B cell (primary cell): Measurements from ENCODE around the gene RAE1. TPM values are rescaled to one million over a fixed set of nuclear protein-coding genes. Genes with fewer than 3 reads are reported as not detected.
"Not testable (repeated sequence)": the region's sequence is repeated elsewhere in the genome, so short reads cannot be mapped to it uniquely, and the experiment has no call there.

Source experiments
- ATAC-seq: fragments of 200-7000 bp; cut with Tn5 transposase; one replicate; pipeline ENCODE4 v1.10.0; 2021; ENCODE audit warnings: low read depth, mild to moderate bottlenecking, moderate number of reproducible peaks, moderate library complexity
- CTCF ChIA-PET: fragments of 350-600 bp; sonication (Branson Sonifier 250); formaldehyde crosslinking; loops from one replicate; lab custom pipeline; 2021; ENCODE audit warnings: antibody characterized with exemption, inconsistent platforms; lab: Charles Lee
- POLR2A ChIA-PET: fragments of 350-600 bp; sonication (Branson Sonifier 250); formaldehyde crosslinking; loops from one replicate; lab custom pipeline; 2021; ENCODE audit warnings: antibody characterized with exemption; lab: Charles Lee
- DNase-seq: peaks from one replicate; pipeline ENCODE4 v3.0.0; 2013
- H2AFZ ChIP-seq: 2 replicates; pipeline ENCODE4 v1.6.1; 2012; ENCODE audit warnings: mild to moderate bottlenecking, low read depth, low read length; ENCODE audit not compliant: insufficient read depth, poor library complexity, severe bottlenecking
- H3K27ac ChIP-seq, 2 donors: 1 replicate in 1 of 2; 2 replicates in 1 of 2; pipeline ENCODE4 v1.5.1; 2012 to 2013; ENCODE audit warnings: low read length in 2 of 2, mild to moderate bottlenecking in 2 of 2, moderate library complexity in 1 of 2
- H3K27me3 ChIP-seq, 4 experiments: fragments of 200-600 bp in 1 of 4; sonication (generic) in 1 of 4; replicated peaks in 1 of 4; 1 replicate in 2 of 4; 2 replicates in 2 of 4; pipeline versions ENCODE4 v1.6.1 to v1.7.0; 2013 to 2016; ENCODE audit warnings: low read length in 3 of 4, mild to moderate bottlenecking in 2 of 4, mixed read lengths in 1 of 4, moderate library complexity in 1 of 4; ENCODE audit not compliant: insufficient read depth in 4 of 4, control insufficient read depth in 3 of 4; ENCODE audit errors: control extremely low read depth in 1 of 4
- H3K36me3 ChIP-seq, 2 experiments: replicated peaks in 1 of 2; 1 replicate in 1 of 2; 2 replicates in 1 of 2; pipeline versions ENCODE4 v1.6.1 to v1.7.1; 2013; ENCODE audit warnings: low read length in 1 of 2; ENCODE audit not compliant: insufficient read depth in 2 of 2, control insufficient read depth in 1 of 2; ENCODE audit errors: control extremely low read depth in 1 of 2, extremely low read depth in 1 of 2
- H3K4me1 ChIP-seq, 2 donors: fragments of 200-600 bp in 1 of 2; sonication (generic) in 1 of 2; 1 replicate in 1 of 2; 2 replicates in 1 of 2; pipeline versions ENCODE4 v1.5.1 to v1.6.1; 2013 to 2017; ENCODE audit warnings: low read length in 2 of 2; ENCODE audit not compliant: control insufficient read depth in 2 of 2, insufficient read depth in 2 of 2
- H3K4me2 ChIP-seq: replicated peaks from 2 replicates; pipeline ENCODE3; 2012; ENCODE audit warnings: mild to moderate bottlenecking, low read depth, low read length; ENCODE audit not compliant: poor library complexity, severe bottlenecking
- H3K4me3 ChIP-seq, 5 experiments: fragments of 200-600 bp in 1 of 5; sonication (generic) in 1 of 5; 1 replicate in 3 of 5; 2 replicates in 2 of 5; pipeline versions ENCODE4 v1.5.1 to v1.7.0; 2011 to 2016; ENCODE audit warnings: low read length in 4 of 5, mild to moderate bottlenecking in 4 of 5, low read depth in 2 of 5, control low read depth in 1 of 5, moderate library complexity in 1 of 5; ENCODE audit not compliant: insufficient read depth in 1 of 5; ENCODE audit errors: control extremely low read depth in 1 of 5, extremely low read depth in 1 of 5
- H3K79me2 ChIP-seq: fragments of 200-600 bp; sonication (generic); one replicate; pipeline ENCODE4 v1.6.0; 2016; ENCODE audit warnings: low read length; ENCODE audit not compliant: control insufficient read depth, insufficient read depth
- H3K9ac ChIP-seq: fragments of 200-600 bp; sonication (generic); 2 replicates; pipeline ENCODE4 v1.6.1; 2017; ENCODE audit warnings: mild to moderate bottlenecking, low read length, moderate library complexity
- H3K9me3 ChIP-seq, 3 donors: one replicate each; pipeline versions ENCODE4 v1.6.1 to v1.7.1; 2013; ENCODE audit warnings: low read length in 2 of 3; ENCODE audit not compliant: control insufficient read depth in 2 of 3, insufficient read depth in 1 of 3; ENCODE audit errors: control extremely low read depth in 1 of 3
- H4K20me1 ChIP-seq: 2 replicates; pipeline ENCODE4 v1.6.0; 2012; ENCODE audit warnings: mild to moderate bottlenecking, low read length; ENCODE audit not compliant: insufficient read depth, control insufficient read depth, poor library complexity, severe bottlenecking
- H3K27ac Mint-ChIP-seq: one replicate; pipeline ENCODE4 v1.8.0; 2021; ENCODE audit warnings: mixed read lengths
- H3K27me3 Mint-ChIP-seq: one replicate; pipeline ENCODE4 v1.8.0; 2021; ENCODE audit warnings: mixed read lengths
- H3K4me1 Mint-ChIP-seq: one replicate; pipeline ENCODE4 v1.8.0; 2021; ENCODE audit warnings: mixed read lengths
- H3K4me3 Mint-ChIP-seq: one replicate; pipeline ENCODE4 v1.8.0; 2021; ENCODE audit warnings: mixed read lengths
- H3K9me3 Mint-ChIP-seq: one replicate; pipeline ENCODE4 v1.8.0; 2022; ENCODE audit warnings: mixed read lengths; ENCODE audit not compliant: insufficient read depth
- CTCF ChIP-seq: fragments of 200-600 bp; IDR thresholded peaks from one replicate; pipeline ENCODE4 v1.8.0; 2022; ENCODE audit warnings: antibody characterized with exemption, mild to moderate bottlenecking
- EZH2 ChIP-seq: IDR thresholded peaks from 2 replicates; pipeline ENCODE4 v1.6.1; 2012; ENCODE audit warnings: borderline replicate concordance, low read depth, mild to moderate bottlenecking, moderate library complexity, low read length; ENCODE audit not compliant: insufficient read depth, poor library complexity, severe bottlenecking
- WGBS: methylation state at CpG from one replicate; pipeline ENCODE4 v1.1.5; 2013; ENCODE audit warnings: missing lambda C conversion rate; ENCODE audit not compliant: insufficient coverage; 5-methylcytosine and 5-hydroxymethylcytosine counted together
- intact Hi-C: fragments of 100-400 bp; cut with micrococcal nuclease; formaldehyde crosslinking; loops from one replicate; pipeline ENCODE4 v1.10.0; 2022
- polyA plus RNA-seq: library from polyadenylated mRNA; depleted of rRNA; stranded (reverse); fragments of >200 nt; gene quantifications from 2 replicates; pipeline ENCODE4 v1.2.3, GENCODE V29; 2012
- total RNA-seq, 2 donors: library from RNA; stranded (reverse); fragments of 120-200 nt in 1 of 2; gene quantifications; 1 replicate in 1 of 2; 2 replicates in 1 of 2; pipeline versions ENCODE4 v1.2.3 to v1.2.4, GENCODE V29; 2013 to 2022

The RAE1 gene
- total and polyA plus RNA-seq, 2 donors (not counting 1 experiment from before 2014, with no cell fraction given): 32.6 to 33.3 TPM

- H3K4me2 ChIP-seq, H3K27ac ChIP-seq, H3K9ac ChIP-seq, DNase-seq, H3K4me3 Mint-ChIP-seq, H3K9me3 ChIP-seq, H3K27me3 Mint-ChIP-seq, H3K4me3 ChIP-seq, ATAC-seq, H3K9me3 Mint-ChIP-seq, H3K27me3 ChIP-seq, intact Hi-C loops: not testable (repeated sequence)
- Histone ChIP-seq H4K20me1 (peaks cover 25% of the 10 kb centered on the region), H3K79me2 (peaks cover 30% of the 10 kb centered on the region), H2AFZ (peak overlapping the region; percentile 52), H3K4me1 (peaks cover 9 to 18% of the 10 kb centered on the region in 2 donors), H3K36me3 (peaks cover 3 to 14% of the 10 kb centered on the region in 2 experiments)
- ChIA-PET POLR2A (interaction anchor here (1.6 kb wide), 1 partner anchor 40 kb away, joined by 3 read pairs; no protein-coding TSS in a partner anchor), CTCF (interaction anchor here (0.7 to 1.4 kb wide), 8 partner anchors 9 to 798 kb away, joined by 3 to 4 read pairs (median 4); no protein-coding TSS in a partner anchor)
- WGBS: 82% methylated on average over 18 of the region's 21 CpGs
- peaks cover 21% of the 10 kb centered on the region for H3K4me1 Mint-ChIP-seq
- H3K27ac Mint-ChIP-seq: peak overlapping the region; percentile 38
Observed at GRCh38 chr20:57348922-57349574, 2.0 kb upstream of the RAE1 start.

- Histone ChIP-seq H4K20me1 (peaks cover 32% of the 10 kb centered on the region), H3K36me3 (peaks cover 8 to 26% of the 10 kb centered on the region in 2 experiments), H3K79me2 (peaks cover 37% of the 10 kb centered on the region), H3K4me2 (peak overlapping the region; percentile 15), H3K27me3 (no peaks in the 10 kb centered on the region), H3K27ac (no peak overlapping the region), H2AFZ (peak overlapping the region; percentile 52), H3K4me1 (peaks cover 9 to 18% of the 10 kb centered on the region in 2 donors), H3K9me3 (no peaks in the 10 kb centered on the region), H3K4me3 (no peak overlapping the region), H3K9ac (no peak overlapping the region)
- intact Hi-C loops: loop anchor here (2.0 kb wide), 2 partner anchors 41 to 49 kb away; partner anchors contain the start of gene RBM38
- ChIA-PET CTCF (interaction anchor here (0.7 to 1.4 kb wide), 7 partner anchors 10 to 799 kb away, joined by 3 to 4 read pairs (median 3); no protein-coding TSS in a partner anchor), POLR2A (no interaction called here)
- Mint-ChIP-seq H3K4me1 (peaks cover 22% of the 10 kb centered on the region), H3K9me3 (no peaks in the 10 kb centered on the region), H3K27me3 (no peaks in the 10 kb centered on the region), H3K27ac (peak overlapping the region; percentile 73), H3K4me3 (peak overlapping the region; percentile 77)
- peak; percentile 30 for DNase-seq
- WGBS: 81% methylated on average over 4 of the region's 16 CpGs
- TF ChIP-seq CTCF (no peak), EZH2 (no peak)
- ATAC-seq: no peak
Observed at GRCh38 chr20:57350081-57350710, 859 bp upstream of the RAE1 start.

GRCh38 chr20:57350726-57351041 lies 371 bp upstream of the RAE1 start:
- H3K36me3 ChIP-seq: peaks cover 10 to 31% of the 10 kb centered on the region in 2 experiments
- POLR2A ChIA-PET, DNase-seq, H3K27me3 ChIP-seq, H3K27me3 Mint-ChIP-seq, ATAC-seq, H3K9me3 Mint-ChIP-seq, H3K9me3 ChIP-seq: not testable (repeated sequence)
- peaks cover 40% of the 10 kb centered on the region for H3K79me2 ChIP-seq
- peak overlapping the region; percentile 70 for H3K4me2 ChIP-seq
- peaks cover 9 to 18% of the 10 kb centered on the region in 2 donors for H3K4me1 ChIP-seq
- Mint-ChIP-seq H3K4me1 (peaks cover 22% of the 10 kb centered on the region), H3K4me3 (peak overlapping the region; percentile 92), H3K27ac (peak overlapping the region; percentile 92)
- intact Hi-C loops: loop anchor here (2.0 kb wide), 2 partner anchors 40 to 48 kb away; partner anchors contain the start of gene RBM38
- CTCF ChIA-PET: interaction anchor here (0.7 kb wide), 1 partner anchor 10 kb away, joined by 3 read pairs; no protein-coding TSS in a partner anchor
- H2AFZ ChIP-seq: peak overlapping the region; percentile 95
- 5% methylated on average over 5 of the region's 24 CpGs for WGBS
- peak overlapping the region; percentile 68 to 99 (median 89) for H3K4me3 ChIP-seq
- peak overlapping the region; percentile 85 for H3K9ac ChIP-seq
- H4K20me1 ChIP-seq: peaks cover 36% of the 10 kb centered on the region
- H3K27ac ChIP-seq: peak overlapping the region; percentile 58 to 81
